K562 (cell line): ENCODE data around the gene ATP6V0D1. TPM values are rescaled to one million over a fixed set of nuclear protein-coding genes. Genes with fewer than 3 reads are reported as not detected.

Source experiments
- ATAC-seq: fragments of 200-7000 bp; cut with Tn5 transposase; 3 replicates; pipeline ENCODE4 v1.9.1; 2020; ENCODE audit warnings: moderate library complexity
- BruUV-seq: library from RNA; stranded (reverse); fragments of 400-500 nt; replicated peaks from 2 replicates; lab custom pipeline; 2021; lab: Mats Ljungman, UMichigan
- CTCF ChIA-PET: fragments of 300-600 bp; formaldehyde crosslinking; extraction: SDS; loops from one replicate; lab custom pipeline; 2021; ENCODE audit warnings: low intra/inter-chr PET ratio; lab: Yijun Ruan, JAX
- POLR2A ChIA-PET: fragments of 300-600, 350-650 bp; sonication (Branson Sonifier 250); formaldehyde crosslinking; extraction: SDS; loops from one replicate; lab custom pipeline; 2021; ENCODE audit warnings: antibody characterized with exemption, inconsistent platforms; lab: Yijun Ruan, JAX
- DNase-seq, 4 experiments: peaks; one replicate each; pipeline versions ENCODE4 v3.0.0 to v3.0.0-alpha.2; 2011 to 2018; ENCODE audit warnings: low spot score in 3 of 4, mixed read lengths in 3 of 4; ENCODE audit errors: extremely low read depth in 1 of 4
- FAIRE-seq: peaks from 2 replicates; lab custom pipeline; 2011; peaks lifted over from hg19 to GRCh38; lab: Jason Lieb, UNC
- H2AFZ ChIP-seq: 2 replicates; pipeline ENCODE4 v1.6.0; 2011; ENCODE audit warnings: low read depth, low read length, control low read depth, inconsistent platforms
- H3K27ac ChIP-seq: fragments of 200-600 bp; 3 replicates; pipeline ENCODE4 v1.8.0; 2011; ENCODE audit warnings: low read depth, mild to moderate bottlenecking, control low read depth, inconsistent platforms, low read length, moderate library complexity, mixed read lengths; ENCODE audit errors: extremely low read depth
- H3K27me3 ChIP-seq, 2 experiments: fragments of 300-600 bp in 1 of 2; 2 replicates in 1 of 2; 3 replicates in 1 of 2; pipeline versions ENCODE4 v1.6.0 to v1.8.0; 2011; ENCODE audit warnings: inconsistent platforms in 2 of 2, low read length in 2 of 2, mild to moderate bottlenecking in 1 of 2, mixed read lengths in 1 of 2, moderate library complexity in 1 of 2; ENCODE audit not compliant: control insufficient read depth in 2 of 2, insufficient read depth in 2 of 2
- H3K36me3 ChIP-seq: fragments of 300-600 bp; 3 replicates; pipeline ENCODE4 v1.8.0; 2011; ENCODE audit warnings: mild to moderate bottlenecking, low read length, inconsistent platforms; ENCODE audit not compliant: control insufficient read depth, insufficient read depth
- H3K4me1 ChIP-seq, 2 experiments: fragments of 200-600 bp in 1 of 2; replicated peaks in 1 of 2; 2 replicates in 1 of 2; 3 replicates in 1 of 2; pipeline versions ENCODE4 v1.5.1 to v1.8.0; 2011; ENCODE audit warnings: inconsistent platforms in 2 of 2, low read length in 2 of 2, mild to moderate bottlenecking in 1 of 2, mixed read lengths in 1 of 2, moderate library complexity in 1 of 2; ENCODE audit not compliant: control insufficient read depth in 2 of 2, insufficient read depth in 2 of 2
- H3K4me2 ChIP-seq: 2 replicates; pipeline ENCODE4 v1.6.1; 2011; ENCODE audit warnings: low read length, control low read depth, inconsistent platforms, mixed read lengths; ENCODE audit not compliant: insufficient read depth
- H3K4me3 ChIP-seq: fragments of 200-600 bp; sonication (generic), shearing (Covaris generic); 2 replicates; pipeline ENCODE4 v1.5.1; 2016; ENCODE audit warnings: control low read depth, inconsistent platforms
- H3K79me2 ChIP-seq: fragments of 200-600 bp; 3 replicates; pipeline ENCODE4 v1.8.0; 2011; ENCODE audit warnings: low read length, inconsistent platforms; ENCODE audit not compliant: control insufficient read depth, insufficient read depth
- H3K9ac ChIP-seq, 2 experiments: 2 replicates each; pipeline versions ENCODE4 v1.6.0 to v1.6.1; 2011; ENCODE audit warnings: low read depth in 2 of 2, low read length in 2 of 2, control low read depth in 1 of 2, inconsistent platforms in 1 of 2, mild to moderate bottlenecking in 1 of 2, mixed read lengths in 1 of 2; ENCODE audit not compliant: insufficient read depth in 1 of 2
- H3K9me1 ChIP-seq: one replicate; pipeline ENCODE4 v1.6.0; 2011; ENCODE audit warnings: inconsistent platforms, mild to moderate bottlenecking, low read length, moderate library complexity; ENCODE audit not compliant: control insufficient read depth, insufficient read depth
- H3K9me3 ChIP-seq: replicated peaks from 2 replicates; pipeline ENCODE4 v1.5.1; 2011; ENCODE audit warnings: low read depth, low read length, inconsistent platforms; ENCODE audit not compliant: control insufficient read depth, insufficient read depth
- H4K20me1 ChIP-seq: replicated peaks from 2 replicates; pipeline ENCODE4 v1.6.1; 2011; ENCODE audit warnings: low read length, inconsistent platforms, mixed read lengths; ENCODE audit not compliant: control insufficient read depth, insufficient read depth
- HSF4 ChIP-seq: fragments of 250-450 bp; sonication (Bioruptor Pico); IDR thresholded peaks from 2 replicates; pipeline ENCODE4 v2.1.2; 2022; ENCODE audit warnings: mild to moderate bottlenecking, moderate library complexity, borderline replicate concordance
- MAFG ChIP-seq: fragments of 450-650 bp; conservative IDR thresholded peaks from 2 replicates; pipeline ENCODE4 v1.6.1; 2016; ENCODE audit warnings: missing genetic modification characterization, missing compliant biosample characterization
- MED1 ChIP-seq: sonication (generic); formaldehyde crosslinking; IDR thresholded peaks from 2 replicates; pipeline ENCODE4 v1.8.1; 2023; ENCODE audit warnings: missing genetic modification reagents, borderline replicate concordance
- NFIC ChIP-seq: fragments of 450-650 bp; IDR thresholded peaks from 2 replicates; pipeline ENCODE4 v1.6.1; 2017; ENCODE audit warnings: mild to moderate bottlenecking, inconsistent platforms
- ZNF316 ChIP-seq: fragments of 450-650 bp; IDR thresholded peaks from 2 replicates; pipeline ENCODE4 v1.6.1; 2016
- WGBS: fragments of 100-300 bp; shearing (Covaris generic); methylation state at CpG from one replicate; pipeline ENCODE4 v1.1.6; 2016; ENCODE audit warnings: low coverage, mixed read lengths; ENCODE audit not compliant: insufficient coverage; ENCODE audit errors: missing lambda C conversion rate; 5-methylcytosine and 5-hydroxymethylcytosine counted together
- in situ Hi-C: fragments of 300-500 bp; cut with MboI; formaldehyde crosslinking; loops from 4 replicates; pipeline ENCODE4 v1.15.0; 2018; ENCODE audit warnings: inconsistent platforms, mixed read lengths
- intact Hi-C: fragments of 100-400 bp; cut with micrococcal nuclease; formaldehyde crosslinking; loops from 2 replicates; pipeline ENCODE4 v1.14.2; 2022
- polyA plus RNA-seq, 8 experiments: library from polyadenylated mRNA; depleted of rRNA in 4 of 8; stranded (reverse) in 5 of 8; unstranded in 3 of 8; fragments of >200 nt; fragmentation: Nextera tagmentation in 2 of 8; fragmentation: Illumina TruSeq in 1 of 8; extraction: Ambion mirVana in 2 of 8; extraction: Trizol in 1 of 8; gene quantifications; 2 replicates each; pipeline versions ENCODE4 v1.2.1 to v1.2.3, GENCODE V29; 2011 to 2014; ENCODE audit warnings: inconsistent platforms in 1 of 8, missing spikeins in 1 of 8
- total RNA-seq, 7 experiments: library from RNA; depleted of rRNA in 6 of 7; stranded (reverse); fragments of >200 nt in 6 of 7; fragmentation: Illumina TruSeq in 2 of 7; extraction: Trizol in 2 of 7; gene quantifications; 2 replicates each; pipeline versions ENCODE4 v1.2.1 to v1.2.3, GENCODE V29; 2011 to 2021; ENCODE audit warnings: low replicate concordance in 1 of 7
- TF ChIP-seq, protein P1 (sequence below): sonication (generic); formaldehyde crosslinking; IDR thresholded peaks from 2 replicates; pipeline ENCODE4 v1.8.0; 2022; ENCODE audit warnings: mild to moderate bottlenecking, missing genetic modification reagents
- TF ChIP-seq, protein P2 (sequence below): fragments of 250-450 bp; sonication (Bioruptor Pico); IDR thresholded peaks from 2 replicates; pipeline ENCODE4 v1.5.0; 2020; ENCODE audit warnings: mild to moderate bottlenecking
- TF ChIP-seq, protein P3 (sequence below): fragments of 250-450 bp; sonication (Bioruptor Pico); IDR thresholded peaks from 2 replicates; pipeline ENCODE4 v1.4.0; 2020; ENCODE audit warnings: mild to moderate bottlenecking, moderate library complexity, borderline replicate concordance

ATP6V0D1 gene
- total and polyA plus RNA-seq, 9 of the 15 experiments (the other 6 are each of a cell fraction or from before 2014, with no cell fraction given): 23.2 to 69.7 (median 45.6) TPM

DNA sequence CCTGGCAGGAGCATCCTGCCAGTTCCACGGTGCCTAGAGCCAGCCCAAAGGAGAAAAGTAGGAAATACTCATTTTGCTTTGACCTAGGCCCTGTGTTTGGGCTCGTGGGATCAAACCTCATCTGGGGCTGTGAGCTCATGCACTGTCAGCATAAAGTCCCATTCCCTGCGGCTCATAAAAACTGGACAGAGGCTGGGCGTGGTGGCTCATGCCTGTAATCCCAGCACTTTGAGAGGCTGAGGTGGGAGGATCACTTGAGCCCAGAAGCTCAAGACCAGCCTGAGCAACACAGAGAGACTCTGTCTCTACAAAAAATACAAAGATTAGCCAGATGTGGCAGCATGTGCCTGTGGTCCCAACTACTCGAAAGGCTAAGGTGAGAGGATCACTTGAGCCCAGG is 17.9 kb downstream of the ATP6V0D1 start:
- Histone ChIP-seq H3K9me3 (no peaks in the 10 kb centered on the region), H3K9me1 (peaks cover 24% of the 10 kb centered on the region), H3K79me2 (peaks cover 56% of the 10 kb centered on the region), H3K27me3 (no peaks in the 10 kb centered on the region), H3K4me1 (peaks cover 30 to 46% of the 10 kb centered on the region in 2 experiments), H3K9ac (0 out of 4 replicates have a peak overlapping the region, but pooled peaks of 1 of the 2 experiments have one; percentile 31), H3K36me3 (peaks cover 36% of the 10 kb centered on the region; the same call in 2 of the 3 replicates), H4K20me1 (peaks cover 71% of the 10 kb centered on the region)
- FAIRE-seq (no peak), ATAC-seq (no peak), DNase-seq (no peak)
- intact Hi-C loops: loop anchor here (10.0 kb wide), 1 partner anchor 508 kb away; no protein-coding TSS in a partner anchor
- in situ Hi-C loops: no loop called here
- WGBS: 71% methylated on average over 5 of the region's 5 CpGs
- peak; percentile 83 for TF ChIP-seq ZNF316
- TF ChIP-seq MAFG (tag): peak; percentile 45
- TF ChIP-seq, protein P1, sequence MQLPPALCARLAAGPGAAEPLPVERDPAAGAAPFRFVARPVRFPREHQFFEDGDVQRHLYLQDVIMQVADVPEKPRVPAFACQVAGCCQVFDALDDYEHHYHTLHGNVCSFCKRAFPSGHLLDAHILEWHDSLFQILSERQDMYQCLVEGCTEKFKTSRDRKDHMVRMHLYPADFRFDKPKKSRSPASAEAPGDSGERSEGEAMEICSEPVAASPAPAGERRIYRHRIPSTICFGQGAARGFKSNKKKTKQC (CRISPR knock-in tag): no peak
- TF ChIP-seq HSF4 (CRISPR knock-in tag): no peak
- TF ChIP-seq, all 486 proteins: peak for 2
- Histone ChIP-seq H3K4me3 (no peak overlapping the region), H3K4me2 (no peak overlapping the region), H2AFZ (no peak overlapping the region), H3K27ac (no peak overlapping the region)
- ChIA-PET CTCF (interaction anchor here (0.6 kb wide), 1 partner anchor 32 kb away, joined by 3 read pairs; no protein-coding TSS in a partner anchor), POLR2A (interaction anchor here (0.6 to 1.5 kb wide), 4 partner anchors 10 to 177 kb away, joined by 3 to 5 read pairs (median 3); no protein-coding TSS in a partner anchor)
- BruUV-seq: no TSS peak

DNA sequence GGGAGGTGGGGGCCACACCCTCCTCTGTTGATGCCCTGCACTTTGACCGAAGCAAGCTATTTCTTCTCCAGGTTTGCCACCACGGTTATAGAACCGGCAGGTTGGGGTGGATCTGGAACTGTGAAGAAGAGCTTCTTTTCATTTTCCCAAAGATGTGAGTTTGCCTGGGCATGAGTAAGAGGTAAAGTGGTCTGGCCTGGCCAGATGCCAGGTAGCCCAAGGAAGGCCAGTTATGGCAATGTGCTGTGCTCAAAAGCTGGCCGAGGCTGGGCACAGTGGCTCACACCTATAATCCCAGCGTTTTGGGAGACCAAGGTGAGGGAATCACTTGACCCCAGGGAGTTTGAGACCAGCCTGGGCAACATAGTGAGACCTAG is 18.7 kb downstream of the ATP6V0D1 start:
- H3K4me2 ChIP-seq: no peak overlapping the region
- FAIRE-seq (no peak), DNase-seq (no peak), ATAC-seq (no peak)
- no TSS peak for BruUV-seq
- H3K9ac ChIP-seq: no peak overlapping the region
- H3K79me2 ChIP-seq: peaks cover 48% of the 10 kb centered on the region
- H3K27ac ChIP-seq: no peak overlapping the region
- H3K9me3 ChIP-seq: no peaks in the 10 kb centered on the region
- peaks cover 24% of the 10 kb centered on the region for H3K9me1 ChIP-seq
- peaks cover 66% of the 10 kb centered on the region for H4K20me1 ChIP-seq
- H3K36me3 ChIP-seq: peaks cover 36% of the 10 kb centered on the region; the same call in 2 of the 3 replicates
- H3K4me1 ChIP-seq: peaks cover 30 to 48% of the 10 kb centered on the region in 2 experiments
- WGBS: 81% methylated on average over 5 of the region's 5 CpGs
- H3K27me3 ChIP-seq: no peaks in the 10 kb centered on the region
- no peak for TF ChIP-seq MED1 (CRISPR knock-in tag)
- TF ChIP-seq NFIC: peak; percentile 60
- TF ChIP-seq, protein P2, sequence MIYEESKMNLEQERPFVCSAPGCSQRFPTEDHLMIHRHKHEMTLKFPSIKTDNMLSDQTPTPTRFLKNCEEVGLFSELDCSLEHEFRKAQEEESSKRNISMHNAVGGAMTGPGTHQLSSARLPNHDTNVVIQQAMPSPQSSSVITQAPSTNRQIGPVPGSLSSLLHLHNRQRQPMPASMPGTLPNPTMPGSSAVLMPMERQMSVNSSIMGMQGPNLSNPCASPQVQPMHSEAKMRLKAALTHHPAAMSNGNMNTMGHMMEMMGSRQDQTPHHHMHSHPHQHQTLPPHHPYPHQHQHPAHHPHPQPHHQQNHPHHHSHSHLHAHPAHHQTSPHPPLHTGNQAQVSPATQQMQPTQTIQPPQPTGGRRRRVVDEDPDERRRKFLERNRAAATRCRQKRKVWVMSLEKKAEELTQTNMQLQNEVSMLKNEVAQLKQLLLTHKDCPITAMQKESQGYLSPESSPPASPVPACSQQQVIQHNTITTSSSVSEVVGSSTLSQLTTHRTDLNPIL (CRISPR knock-in tag): no peak
- TF ChIP-seq, protein P3, sequence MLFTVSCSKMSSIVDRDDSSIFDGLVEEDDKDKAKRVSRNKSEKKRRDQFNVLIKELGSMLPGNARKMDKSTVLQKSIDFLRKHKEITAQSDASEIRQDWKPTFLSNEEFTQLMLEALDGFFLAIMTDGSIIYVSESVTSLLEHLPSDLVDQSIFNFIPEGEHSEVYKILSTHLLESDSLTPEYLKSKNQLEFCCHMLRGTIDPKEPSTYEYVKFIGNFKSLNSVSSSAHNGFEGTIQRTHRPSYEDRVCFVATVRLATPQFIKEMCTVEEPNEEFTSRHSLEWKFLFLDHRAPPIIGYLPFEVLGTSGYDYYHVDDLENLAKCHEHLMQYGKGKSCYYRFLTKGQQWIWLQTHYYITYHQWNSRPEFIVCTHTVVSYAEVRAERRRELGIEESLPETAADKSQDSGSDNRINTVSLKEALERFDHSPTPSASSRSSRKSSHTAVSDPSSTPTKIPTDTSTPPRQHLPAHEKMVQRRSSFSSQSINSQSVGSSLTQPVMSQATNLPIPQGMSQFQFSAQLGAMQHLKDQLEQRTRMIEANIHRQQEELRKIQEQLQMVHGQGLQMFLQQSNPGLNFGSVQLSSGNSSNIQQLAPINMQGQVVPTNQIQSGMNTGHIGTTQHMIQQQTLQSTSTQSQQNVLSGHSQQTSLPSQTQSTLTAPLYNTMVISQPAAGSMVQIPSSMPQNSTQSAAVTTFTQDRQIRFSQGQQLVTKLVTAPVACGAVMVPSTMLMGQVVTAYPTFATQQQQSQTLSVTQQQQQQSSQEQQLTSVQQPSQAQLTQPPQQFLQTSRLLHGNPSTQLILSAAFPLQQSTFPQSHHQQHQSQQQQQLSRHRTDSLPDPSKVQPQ (CRISPR knock-in tag): no peak
- intact Hi-C loops (loop anchor here (10.0 kb wide), 1 partner anchor 507 kb away; no protein-coding TSS in a partner anchor), in situ Hi-C loops (no loop called here)
- POLR2A ChIA-PET: interaction anchor here (0.5 to 1.5 kb wide), 6 partner anchors 9 to 477 kb away, joined by 3 to 5 read pairs (median 3); no protein-coding TSS in a partner anchor
- no peak overlapping the region for H3K4me3 ChIP-seq
- CTCF ChIA-PET: no interaction called here
- H2AFZ ChIP-seq: no peak overlapping the region
